GM23338 (cell line): Measurements from ENCODE around the gene KLRB1. TPM values are rescaled to one million over a fixed set of nuclear protein-coding genes. Genes with fewer than 3 reads are reported as not detected.

Experiments used
- ATAC-seq: fragments of 200-7000 bp; cut with Tn5 transposase; 3 replicates; pipeline ENCODE4 v1.9.1; 2020
- DNase-seq: peaks from one replicate; pipeline ENCODE4 v3.0.0-alpha.2; 2015; ENCODE audit warnings: low spot score
- H2AFZ ChIP-seq: fragments of 200-600 bp; sonication (generic); 2 replicates; pipeline ENCODE4 v1.8.0; 2016; ENCODE audit warnings: antibody characterized with exemption, mild to moderate bottlenecking, moderate library complexity
- H3F3A ChIP-seq: fragments of 200-600 bp; sonication (generic); replicated peaks from 2 replicates; pipeline ENCODE4 v1.8.0; 2017; ENCODE audit warnings: antibody characterized with exemption, mixed run types, low read depth
- H3K27ac ChIP-seq: fragments of 200-600 bp; sonication (generic); 2 replicates; pipeline ENCODE4 v1.6.1; 2016; ENCODE audit warnings: low read depth
- H3K27me3 ChIP-seq: fragments of 200-600 bp; sonication (generic); 2 replicates; pipeline ENCODE4 v1.8.0; 2016; ENCODE audit warnings: mild to moderate bottlenecking, mixed run types, moderate library complexity; ENCODE audit not compliant: insufficient read depth
- H3K36me3 ChIP-seq: fragments of 200-600 bp; sonication (generic); 2 replicates; pipeline ENCODE4 v1.8.0; 2016; ENCODE audit warnings: mild to moderate bottlenecking; ENCODE audit not compliant: insufficient read depth
- H3K4me1 ChIP-seq: fragments of 200-600 bp; sonication (generic); 2 replicates; pipeline ENCODE4 v1.8.0; 2016; ENCODE audit warnings: mild to moderate bottlenecking, moderate library complexity; ENCODE audit not compliant: insufficient read depth
- H3K4me2 ChIP-seq: fragments of 200-600 bp; sonication (generic); 2 replicates; pipeline ENCODE4 v1.7.1; 2017; ENCODE audit warnings: mixed run types
- H3K4me3 ChIP-seq: fragments of 200-600 bp; sonication (generic); 2 replicates; pipeline ENCODE4 v1.6.1; 2016; ENCODE audit warnings: mixed run types
- H3K79me2 ChIP-seq: fragments of 200-600 bp; sonication (generic); replicated peaks from 2 replicates; pipeline ENCODE4 v1.8.0; 2017; ENCODE audit warnings: mild to moderate bottlenecking; ENCODE audit not compliant: insufficient read depth
- H3K9me2 ChIP-seq: fragments of 200-600 bp; sonication (generic); 2 replicates; pipeline ENCODE4 v1.8.0; 2017; ENCODE audit not compliant: insufficient read depth
- H4K20me1 ChIP-seq: fragments of 200-600 bp; sonication (generic); replicated peaks from 2 replicates; pipeline ENCODE4 v1.8.0; 2017; ENCODE audit warnings: mild to moderate bottlenecking; ENCODE audit not compliant: insufficient read depth
- H3K27ac Mint-ChIP-seq: 2 replicates; pipeline ENCODE4 v1.8.0; 2020; ENCODE audit warnings: inconsistent platforms, mild to moderate bottlenecking, moderate library complexity, mixed read lengths
- H3K27me3 Mint-ChIP-seq: 3 replicates; pipeline ENCODE4 v1.8.0; 2022; ENCODE audit warnings: low read depth, mild to moderate bottlenecking, moderate library complexity, mixed read lengths, inconsistent platforms; ENCODE audit not compliant: insufficient read depth, poor library complexity
- H3K36me3 Mint-ChIP-seq: 3 replicates; pipeline ENCODE4 v1.8.0; 2021; ENCODE audit warnings: low read depth, mild to moderate bottlenecking, inconsistent platforms, moderate library complexity, mixed read lengths
- H3K4me1 Mint-ChIP-seq: 3 replicates; pipeline ENCODE4 v1.8.0; 2020; ENCODE audit warnings: mild to moderate bottlenecking, inconsistent platforms, mixed read lengths
- H3K4me3 Mint-ChIP-seq: 3 replicates; pipeline ENCODE4 v1.8.0; 2021; ENCODE audit warnings: moderate library complexity, mild to moderate bottlenecking, inconsistent platforms, mixed read lengths
- H3K9me3 Mint-ChIP-seq: 3 replicates; pipeline ENCODE4 v1.8.0; 2020; ENCODE audit warnings: moderate library complexity, mild to moderate bottlenecking, inconsistent platforms, mixed read lengths
- CREB1 ChIP-seq: fragments of 250-450 bp; sonication (Bioruptor Pico); IDR thresholded peaks from 2 replicates; pipeline ENCODE4 v1.5.0; 2020; ENCODE audit warnings: low read depth, mild to moderate bottlenecking, moderate library complexity
- NANOG ChIP-seq: IDR thresholded peaks from 2 replicates; pipeline ENCODE4 v1.6.1; 2016; ENCODE audit warnings: antibody characterized with exemption, borderline replicate concordance
- ZNF114 ChIP-seq: fragments of 250-450 bp; sonication (Bioruptor Pico); IDR thresholded peaks from 2 replicates; pipeline ENCODE4 v1.5.0; 2020; ENCODE audit warnings: mild to moderate bottlenecking, moderate library complexity
- polyA plus RNA-seq: library from polyadenylated mRNA; unstranded; fragments of >200 nt; fragmentation: Nextera tagmentation; extraction: Ambion mirVana; gene quantifications from 2 replicates; pipeline ENCODE4 v1.2.1, GENCODE V29; 2016
- total RNA-seq: library from RNA; depleted of rRNA; stranded (reverse); fragments of >200 nt; shearing (Covaris generic); gene quantifications from 2 replicates; pipeline ENCODE4 v1.2.3, GENCODE V29; 2014
- TF ChIP-seq, protein P1 (sequence below): IDR thresholded peaks from one replicate; pipeline ENCODE4 v1.6.1; 2018; ENCODE audit warnings: antibody characterized with exemption; ENCODE audit not compliant: unreplicated experiment
- TF ChIP-seq, protein P2 (sequence below): fragments of 250-450 bp; sonication (Bioruptor Pico); IDR thresholded peaks from 2 replicates; pipeline ENCODE4 v1.5.0; 2020; ENCODE audit warnings: mild to moderate bottlenecking, moderate library complexity

The KLRB1 gene
- total and polyA plus RNA-seq, 2 experiments from 2014 or later = 0.18 TPM; not detected in 1

DNA sequence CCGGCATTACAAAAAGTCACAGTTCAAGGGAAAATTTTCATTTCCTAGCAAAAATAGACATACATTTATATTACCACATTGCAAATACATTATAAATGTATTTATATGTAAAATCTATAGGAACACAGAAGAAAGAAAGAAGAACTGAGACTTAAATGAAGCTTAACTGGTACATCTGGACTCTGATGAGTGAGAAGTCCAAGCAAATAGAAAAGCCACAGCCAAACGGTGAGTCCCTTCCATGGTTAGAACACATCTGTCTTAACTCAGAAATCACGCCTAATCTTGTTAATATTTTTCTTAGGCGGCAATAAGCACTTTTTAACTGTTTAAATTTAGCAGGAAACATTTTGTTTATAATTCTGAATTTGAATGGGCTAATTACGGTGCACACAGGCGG is 9.4 kb upstream of the KLRB1 start:
- no peak overlapping the region for H3K4me2 ChIP-seq
- H2AFZ ChIP-seq = no peak overlapping the region
- no peaks in the 10 kb centered on the region for H3K4me1 ChIP-seq
- no peaks in the 10 kb centered on the region for H3K4me1 Mint-ChIP-seq
- H3K27ac ChIP-seq = no peak overlapping the region
- DNase-seq (no peak), ATAC-seq (no peak)
- peaks cover 4% of the 10 kb centered on the region; the same call in 2 of the 3 replicates for H3K9me3 Mint-ChIP-seq
- no peaks in the 10 kb centered on the region for H3F3A ChIP-seq
- H3K9me2 ChIP-seq = no peaks in the 10 kb centered on the region
- no peaks in the 10 kb centered on the region for H3K27me3 Mint-ChIP-seq
- TF ChIP-seq, protein P1, sequence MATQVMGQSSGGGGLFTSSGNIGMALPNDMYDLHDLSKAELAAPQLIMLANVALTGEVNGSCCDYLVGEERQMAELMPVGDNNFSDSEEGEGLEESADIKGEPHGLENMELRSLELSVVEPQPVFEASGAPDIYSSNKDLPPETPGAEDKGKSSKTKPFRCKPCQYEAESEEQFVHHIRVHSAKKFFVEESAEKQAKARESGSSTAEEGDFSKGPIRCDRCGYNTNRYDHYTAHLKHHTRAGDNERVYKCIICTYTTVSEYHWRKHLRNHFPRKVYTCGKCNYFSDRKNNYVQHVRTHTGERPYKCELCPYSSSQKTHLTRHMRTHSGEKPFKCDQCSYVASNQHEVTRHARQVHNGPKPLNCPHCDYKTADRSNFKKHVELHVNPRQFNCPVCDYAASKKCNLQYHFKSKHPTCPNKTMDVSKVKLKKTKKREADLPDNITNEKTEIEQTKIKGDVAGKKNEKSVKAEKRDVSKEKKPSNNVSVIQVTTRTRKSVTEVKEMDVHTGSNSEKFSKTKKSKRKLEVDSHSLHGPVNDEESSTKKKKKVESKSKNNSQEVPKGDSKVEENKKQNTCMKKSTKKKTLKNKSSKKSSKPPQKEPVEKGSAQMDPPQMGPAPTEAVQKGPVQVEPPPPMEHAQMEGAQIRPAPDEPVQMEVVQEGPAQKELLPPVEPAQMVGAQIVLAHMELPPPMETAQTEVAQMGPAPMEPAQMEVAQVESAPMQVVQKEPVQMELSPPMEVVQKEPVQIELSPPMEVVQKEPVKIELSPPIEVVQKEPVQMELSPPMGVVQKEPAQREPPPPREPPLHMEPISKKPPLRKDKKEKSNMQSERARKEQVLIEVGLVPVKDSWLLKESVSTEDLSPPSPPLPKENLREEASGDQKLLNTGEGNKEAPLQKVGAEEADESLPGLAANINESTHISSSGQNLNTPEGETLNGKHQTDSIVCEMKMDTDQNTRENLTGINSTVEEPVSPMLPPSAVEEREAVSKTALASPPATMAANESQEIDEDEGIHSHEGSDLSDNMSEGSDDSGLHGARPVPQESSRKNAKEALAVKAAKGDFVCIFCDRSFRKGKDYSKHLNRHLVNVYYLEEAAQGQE = no peak
- peaks cover 15% of the 10 kb centered on the region for H3K36me3 Mint-ChIP-seq
- no peaks in the 10 kb centered on the region for H4K20me1 ChIP-seq
- H3K4me3 Mint-ChIP-seq = no peak overlapping the region
- H3K79me2 ChIP-seq = no peaks in the 10 kb centered on the region
- no peak overlapping the region for H3K27ac Mint-ChIP-seq
- H3K27me3 ChIP-seq = no peaks in the 10 kb centered on the region
- no peak overlapping the region for H3K4me3 ChIP-seq
- H3K36me3 ChIP-seq = no peaks in the 10 kb centered on the region

DNA sequence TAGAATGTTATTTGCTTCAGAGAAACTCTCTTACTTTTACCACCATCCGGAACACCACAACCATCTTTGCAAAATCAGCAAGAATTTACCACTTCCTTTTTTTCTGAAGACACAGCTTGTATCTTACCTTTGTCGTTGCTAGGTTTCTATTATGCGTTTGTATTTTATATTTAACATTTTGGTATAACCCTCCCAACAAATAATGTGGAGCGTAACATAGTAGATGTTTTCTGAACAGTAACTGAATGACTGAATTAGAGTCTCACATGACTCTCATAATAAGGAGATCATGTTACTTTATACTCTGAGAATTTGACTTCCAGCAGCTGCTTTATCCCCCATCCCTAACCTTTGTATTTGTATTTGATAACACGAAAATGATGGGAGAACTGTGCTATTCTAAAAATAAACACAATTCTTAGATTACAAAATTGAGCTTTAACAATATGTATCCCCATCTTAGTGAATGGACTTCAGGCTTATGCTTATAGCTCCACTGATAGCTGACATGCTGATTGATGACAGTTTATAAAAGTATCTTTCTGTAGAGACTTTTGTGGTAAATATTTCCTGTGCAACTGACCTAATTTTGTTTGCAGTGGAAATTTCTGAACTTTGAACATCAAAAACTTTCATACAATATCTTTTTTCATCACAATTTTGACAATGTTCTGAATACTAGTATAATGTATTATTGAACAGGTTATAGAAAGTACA is 7.9 kb upstream of the KLRB1 start:
- H3K27ac Mint-ChIP-seq = no peak overlapping the region
- H3F3A ChIP-seq = no peaks in the 10 kb centered on the region
- no peaks in the 10 kb centered on the region for H3K27me3 ChIP-seq
- ATAC-seq (no peak), DNase-seq (no peak)
- H3K4me3 Mint-ChIP-seq = no peak overlapping the region
- no peaks in the 10 kb centered on the region for H3K4me1 ChIP-seq
- H3K79me2 ChIP-seq = no peaks in the 10 kb centered on the region
- no peaks in the 10 kb centered on the region for H4K20me1 ChIP-seq
- H3K27me3 Mint-ChIP-seq = no peaks in the 10 kb centered on the region
- no peak overlapping the region for H3K4me3 ChIP-seq
- H3K36me3 ChIP-seq = no peaks in the 10 kb centered on the region
- H3K9me2 ChIP-seq = no peaks in the 10 kb centered on the region
- H3K36me3 Mint-ChIP-seq = peaks cover 26% of the 10 kb centered on the region
- H3K4me1 Mint-ChIP-seq = no peaks in the 10 kb centered on the region
- H3K9me3 Mint-ChIP-seq = peaks cover 15% of the 10 kb centered on the region; the same call in 2 of the 3 replicates
- H2AFZ ChIP-seq = no peak overlapping the region
- no peak overlapping the region for H3K4me2 ChIP-seq
- no peak overlapping the region for H3K27ac ChIP-seq
- no peak for TF ChIP-seq ZNF114 (CRISPR knock-in tag)
- TF ChIP-seq, protein P2, sequence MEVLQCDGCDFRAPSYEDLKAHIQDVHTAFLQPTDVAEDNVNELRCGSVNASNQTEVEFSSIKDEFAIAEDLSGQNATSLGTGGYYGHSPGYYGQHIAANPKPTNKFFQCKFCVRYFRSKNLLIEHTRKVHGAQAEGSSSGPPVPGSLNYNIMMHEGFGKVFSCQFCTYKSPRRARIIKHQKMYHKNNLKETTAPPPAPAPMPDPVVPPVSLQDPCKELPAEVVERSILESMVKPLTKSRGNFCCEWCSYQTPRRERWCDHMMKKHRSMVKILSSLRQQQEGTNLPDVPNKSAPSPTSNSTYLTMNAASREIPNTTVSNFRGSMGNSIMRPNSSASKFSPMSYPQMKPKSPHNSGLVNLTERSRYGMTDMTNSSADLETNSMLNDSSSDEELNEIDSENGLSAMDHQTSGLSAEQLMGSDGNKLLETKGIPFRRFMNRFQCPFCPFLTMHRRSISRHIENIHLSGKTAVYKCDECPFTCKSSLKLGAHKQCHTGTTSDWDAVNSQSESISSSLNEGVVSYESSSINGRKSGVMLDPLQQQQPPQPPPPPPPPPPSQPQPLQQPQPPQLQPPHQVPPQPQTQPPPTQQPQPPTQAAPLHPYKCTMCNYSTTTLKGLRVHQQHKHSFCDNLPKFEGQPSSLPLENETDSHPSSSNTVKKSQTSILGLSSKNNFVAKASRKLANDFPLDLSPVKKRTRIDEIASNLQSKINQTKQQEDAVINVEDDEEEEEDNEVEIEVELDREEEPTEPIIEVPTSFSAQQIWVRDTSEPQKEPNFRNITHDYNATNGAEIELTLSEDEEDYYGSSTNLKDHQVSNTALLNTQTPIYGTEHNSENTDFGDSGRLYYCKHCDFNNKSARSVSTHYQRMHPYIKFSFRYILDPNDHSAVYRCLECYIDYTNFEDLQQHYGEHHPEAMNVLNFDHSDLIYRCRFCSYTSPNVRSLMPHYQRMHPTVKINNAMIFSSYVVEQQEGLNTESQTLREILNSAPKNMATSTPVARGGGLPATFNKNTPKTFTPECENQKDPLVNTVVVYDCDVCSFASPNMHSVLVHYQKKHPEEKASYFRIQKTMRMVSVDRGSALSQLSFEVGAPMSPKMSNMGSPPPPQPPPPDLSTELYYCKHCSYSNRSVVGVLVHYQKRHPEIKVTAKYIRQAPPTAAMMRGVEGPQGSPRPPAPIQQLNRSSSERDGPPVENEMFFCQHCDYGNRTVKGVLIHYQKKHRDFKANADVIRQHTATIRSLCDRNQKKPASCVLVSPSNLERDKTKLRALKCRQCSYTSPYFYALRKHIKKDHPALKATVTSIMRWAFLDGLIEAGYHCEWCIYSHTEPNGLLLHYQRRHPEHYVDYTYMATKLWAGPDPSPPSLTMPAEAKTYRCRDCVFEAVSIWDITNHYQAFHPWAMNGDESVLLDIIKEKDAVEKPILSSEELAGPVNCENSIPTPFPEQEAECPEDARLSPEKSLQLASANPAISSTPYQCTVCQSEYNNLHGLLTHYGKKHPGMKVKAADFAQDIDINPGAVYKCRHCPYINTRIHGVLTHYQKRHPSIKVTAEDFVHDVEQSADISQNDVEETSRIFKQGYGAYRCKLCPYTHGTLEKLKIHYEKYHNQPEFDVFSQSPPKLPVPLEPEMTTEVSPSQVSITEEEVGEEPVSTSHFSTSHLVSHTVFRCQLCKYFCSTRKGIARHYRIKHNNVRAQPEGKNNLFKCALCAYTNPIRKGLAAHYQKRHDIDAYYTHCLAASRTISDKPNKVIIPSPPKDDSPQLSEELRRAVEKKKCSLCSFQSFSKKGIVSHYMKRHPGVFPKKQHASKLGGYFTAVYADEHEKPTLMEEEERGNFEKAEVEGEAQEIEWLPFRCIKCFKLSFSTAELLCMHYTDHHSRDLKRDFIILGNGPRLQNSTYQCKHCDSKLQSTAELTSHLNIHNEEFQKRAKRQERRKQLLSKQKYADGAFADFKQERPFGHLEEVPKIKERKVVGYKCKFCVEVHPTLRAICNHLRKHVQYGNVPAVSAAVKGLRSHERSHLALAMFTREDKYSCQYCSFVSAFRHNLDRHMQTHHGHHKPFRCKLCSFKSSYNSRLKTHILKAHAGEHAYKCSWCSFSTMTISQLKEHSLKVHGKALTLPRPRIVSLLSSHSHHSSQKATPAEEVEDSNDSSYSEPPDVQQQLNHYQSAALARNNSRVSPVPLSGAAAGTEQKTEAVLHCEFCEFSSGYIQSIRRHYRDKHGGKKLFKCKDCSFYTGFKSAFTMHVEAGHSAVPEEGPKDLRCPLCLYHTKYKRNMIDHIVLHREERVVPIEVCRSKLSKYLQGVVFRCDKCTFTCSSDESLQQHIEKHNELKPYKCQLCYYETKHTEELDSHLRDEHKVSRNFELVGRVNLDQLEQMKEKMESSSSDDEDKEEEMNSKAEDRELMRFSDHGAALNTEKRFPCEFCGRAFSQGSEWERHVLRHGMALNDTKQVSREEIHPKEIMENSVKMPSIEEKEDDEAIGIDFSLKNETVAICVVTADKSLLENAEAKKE (CRISPR knock-in tag) = no peak
- TF ChIP-seq NANOG = no peak
- TF ChIP-seq, protein P1 = no peak
- TF ChIP-seq CREB1 (CRISPR knock-in tag) = no peak
